Astrocyte of the cerebellum (primary cell): ENCODE measurements around the gene MPC1L.

Experiments
- DNase-seq: peaks from one replicate; pipeline ENCODE4 v3.0.0-alpha.2; 2011; ENCODE audit warnings: low read depth
- H3K4me3 ChIP-seq: 2 replicates; pipeline ENCODE4 v1.5.1; 2011; ENCODE audit warnings: mild to moderate bottlenecking, low read depth, low read length, moderate library complexity
- CTCF ChIP-seq: IDR thresholded peaks from 2 replicates; pipeline ENCODE4 v1.5.1; 2012; ENCODE audit warnings: low read length, low read depth, moderate library complexity, mild to moderate bottlenecking; ENCODE audit errors: missing control alignments
- in situ Hi-C: cut with HindIII; loops from 2 replicates; pipeline ENCODE4 v1.10.0; 2017; ENCODE audit warnings: low sequenced_read_pairs

MPC1L gene

GRCh38 chrX:40647307-40648197 is 24.3 kb downstream of the MPC1L start, which contains the start of gene CXorf38:
TSS of gene CXorf38 (minus strand) at chrX:40647561. CDS start at chrX:40647520, 41 bp downstream.
- DNase-seq, result peak; percentile 62
- in situ Hi-C loops, result no loop called here
- peak within 1 kb of the TSS; percentile 66 for H3K4me3 ChIP-seq
- no peak for TF ChIP-seq CTCF

- peak; percentile 54 for DNase-seq
- in situ Hi-C loops, result loop anchor here (25.0 kb wide), 1 partner anchor 461 kb away; no protein-coding TSS in a partner anchor
- peak; percentile 63 for TF ChIP-seq CTCF
- H3K4me3 ChIP-seq, result no peak overlapping the region
Observed at GRCh38 chrX:40651620-40652223, 28.5 kb downstream of the MPC1L start.

GRCh38 chrX:40652664-40653063 is 29.4 kb downstream of the MPC1L start:
- DNase-seq, result no peak
- no peak for TF ChIP-seq CTCF
- H3K4me3 ChIP-seq, result no peak overlapping the region
- in situ Hi-C loops, result loop anchor here (25.0 kb wide), 1 partner anchor 460 kb away; no protein-coding TSS in a partner anchor

GRCh38 chrX:40653535-40653934 is 30.3 kb downstream of the MPC1L start:
- TF ChIP-seq CTCF, result no peak
- no peak overlapping the region for H3K4me3 ChIP-seq
- in situ Hi-C loops, result loop anchor here (25.0 kb wide), 1 partner anchor 459 kb away; no protein-coding TSS in a partner anchor
- DNase-seq, result no peak

DNA sequence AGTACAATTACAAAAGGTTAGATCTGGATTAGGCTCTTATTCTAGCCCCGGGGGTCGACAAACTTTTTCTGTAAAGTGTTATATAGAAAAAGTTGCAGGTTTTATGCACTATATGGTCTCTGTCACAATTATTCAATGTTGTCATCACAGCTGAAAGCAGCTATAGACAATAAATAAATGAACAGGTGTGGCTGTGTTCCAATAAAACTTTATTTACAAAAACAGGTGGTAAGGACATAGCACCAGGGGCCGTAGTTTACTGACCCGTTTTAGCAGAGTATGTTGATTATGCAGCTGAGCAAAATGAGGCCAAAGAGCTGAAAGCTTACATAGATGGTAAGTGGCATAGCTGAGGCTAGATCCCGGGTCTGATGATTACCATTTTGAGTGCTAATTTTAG is 37.2 kb downstream of the MPC1L start:
- no peak overlapping the region for H3K4me3 ChIP-seq
- TF ChIP-seq CTCF, result no peak
- no peak for DNase-seq
- in situ Hi-C loops, result loop anchor here (25.0 kb wide), 1 partner anchor 452 kb away; no protein-coding TSS in a partner anchor

GRCh38 chrX:40661489-40661888 is 38.3 kb downstream of the MPC1L start:
- in situ Hi-C loops, result loop anchor here (25.0 kb wide), 1 partner anchor 451 kb away; no protein-coding TSS in a partner anchor
- H3K4me3 ChIP-seq, result no peak overlapping the region
- no peak for TF ChIP-seq CTCF
- no peak for DNase-seq
